Measurements from ENCODE around the gene TP53TG5.
"Not testable (repeated sequence)": the region's sequence is repeated elsewhere in the genome, so short reads cannot be mapped to it uniquely, and the experiment has no call there.

TP53TG5 gene

GRCh38 chr20:45366631-45367030 is 11.5 kb downstream of the TP53TG5 start:
- no peak for DNase-seq (ENCODE audit: low read depth in 2 of 2, low spot score in 1 of 2)

- no peak for DNase-seq (ENCODE audit: low read depth in 2 of 2, low spot score in 1 of 2)
Measured at GRCh38 chr20:45366192-45366591, 11.9 kb downstream of the TP53TG5 start.

- DNase-seq (ENCODE audit: low read depth in 2 of 2, low spot score in 1 of 2): no peak
Measured at GRCh38 chr20:45365444-45365970, 12.6 kb downstream of the TP53TG5 start.

- no peak for DNase-seq (ENCODE audit: low read depth in 2 of 2, low spot score in 1 of 2)
Measured at GRCh38 chr20:45363611-45364492, 14.3 kb downstream of the TP53TG5 start.

- peak; percentile 95 to 97 for DNase-seq (ENCODE audit: low read depth in 2 of 2, low spot score in 1 of 2)
Measured at GRCh38 chr20:45362804-45363610, 15.1 kb downstream of the TP53TG5 start, which contains the start of gene SYS1. TSS of gene SYS1 (plus strand) at chr20:45363156. CDS start at chr20:45363532, 376 bp downstream.

- DNase-seq (ENCODE audit: low read depth in 2 of 2, low spot score in 1 of 2): no peak
Measured at GRCh38 chr20:45361793-45362192, 16.3 kb downstream of the TP53TG5 start.

GRCh38 chr20:45359406-45360148 is 18.5 kb downstream of the TP53TG5 start:
- no peak for DNase-seq (ENCODE audit: low read depth in 2 of 2, low spot score in 1 of 2)

GRCh38 chr20:45359069-45359405 is 19.1 kb downstream of the TP53TG5 start:
- DNase-seq (ENCODE audit: low read depth in 2 of 2, low spot score in 1 of 2): no peak

GRCh38 chr20:45358282-45359068 is 19.6 kb downstream of the TP53TG5 start:
- DNase-seq (ENCODE audit: low read depth in 2 of 2, low spot score in 1 of 2): no peak

- DNase-seq (ENCODE audit: low read depth in 2 of 2, low spot score in 1 of 2): no peak
Measured at GRCh38 chr20:45355209-45356084, 22.7 kb downstream of the TP53TG5 start.

GRCh38 chr20:45354423-45355208 is 23.5 kb downstream of the TP53TG5 start:
- DNase-seq (ENCODE audit: low read depth in 2 of 2, low spot score in 1 of 2): no peak

- DNase-seq (ENCODE audit: low read depth in 2 of 2, low spot score in 1 of 2): no peak
Measured at GRCh38 chr20:45353746-45354145, 24.4 kb downstream of the TP53TG5 start.

GRCh38 chr20:45352729-45353128 is 25.4 kb downstream of the TP53TG5 start:
- DNase-seq (ENCODE audit: low read depth in 2 of 2, low spot score in 1 of 2): no peak

- DNase-seq (ENCODE audit: low read depth in 2 of 2, low spot score in 1 of 2): not testable (repeated sequence)
Measured at GRCh38 chr20:45350795-45351194, 27.3 kb downstream of the TP53TG5 start.

- DNase-seq (ENCODE audit: low read depth in 2 of 2, low spot score in 1 of 2): no peak
Measured at GRCh38 chr20:45350217-45350616, 27.9 kb downstream of the TP53TG5 start.

GRCh38 chr20:45347936-45348778 is 30.0 kb downstream of the TP53TG5 start, which contains the start of gene SDC4:
TSS of gene SDC4 (minus strand) at chr20:45348424. CDS start at chr20:45348384, 40 bp downstream.
- peak in 1 of 2 donors; percentile 50 for DNase-seq (ENCODE audit: low read depth in 2 of 2, low spot score in 1 of 2)

- DNase-seq (ENCODE audit: low read depth in 2 of 2, low spot score in 1 of 2): no peak
Measured at GRCh38 chr20:45347297-45347935, 30.7 kb downstream of the TP53TG5 start.

Measured in stimulated activated CD8-positive, alpha-beta memory T cell treated with anti-CD3 and anti-CD28 coated beads, Interleukin-4, amount 100 ng/mL, for 4 hours (primary cell).